ENCODE data around the gene ENOX2.

Gene ENOX2

DNA sequence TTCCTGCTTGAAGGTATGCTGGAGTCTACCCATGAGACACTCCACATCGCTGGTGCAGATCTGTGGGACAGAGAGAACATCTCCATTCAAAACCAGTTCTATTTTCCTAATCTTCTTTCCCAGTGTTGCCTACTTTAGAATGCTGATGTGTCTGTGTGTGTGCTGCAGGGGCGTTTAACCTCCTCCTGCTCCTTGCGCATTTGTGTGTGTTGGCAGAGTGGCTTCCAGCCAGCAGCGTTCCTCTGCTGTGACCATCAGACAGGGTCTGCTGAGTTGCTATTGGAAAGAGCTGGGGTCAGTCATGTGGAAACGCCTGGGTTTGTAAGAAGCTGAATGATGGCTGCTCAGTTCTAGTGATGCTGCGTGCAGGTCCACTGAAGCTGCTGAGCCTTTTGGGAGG lies 277.6 kb downstream of the ENOX2 start:
- TF ChIP-seq, protein P1, sequence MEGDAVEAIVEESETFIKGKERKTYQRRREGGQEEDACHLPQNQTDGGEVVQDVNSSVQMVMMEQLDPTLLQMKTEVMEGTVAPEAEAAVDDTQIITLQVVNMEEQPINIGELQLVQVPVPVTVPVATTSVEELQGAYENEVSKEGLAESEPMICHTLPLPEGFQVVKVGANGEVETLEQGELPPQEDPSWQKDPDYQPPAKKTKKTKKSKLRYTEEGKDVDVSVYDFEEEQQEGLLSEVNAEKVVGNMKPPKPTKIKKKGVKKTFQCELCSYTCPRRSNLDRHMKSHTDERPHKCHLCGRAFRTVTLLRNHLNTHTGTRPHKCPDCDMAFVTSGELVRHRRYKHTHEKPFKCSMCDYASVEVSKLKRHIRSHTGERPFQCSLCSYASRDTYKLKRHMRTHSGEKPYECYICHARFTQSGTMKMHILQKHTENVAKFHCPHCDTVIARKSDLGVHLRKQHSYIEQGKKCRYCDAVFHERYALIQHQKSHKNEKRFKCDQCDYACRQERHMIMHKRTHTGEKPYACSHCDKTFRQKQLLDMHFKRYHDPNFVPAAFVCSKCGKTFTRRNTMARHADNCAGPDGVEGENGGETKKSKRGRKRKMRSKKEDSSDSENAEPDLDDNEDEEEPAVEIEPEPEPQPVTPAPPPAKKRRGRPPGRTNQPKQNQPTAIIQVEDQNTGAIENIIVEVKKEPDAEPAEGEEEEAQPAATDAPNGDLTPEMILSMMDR (IDR thresholded peaks at IDR 0.05): no peak

DNA sequence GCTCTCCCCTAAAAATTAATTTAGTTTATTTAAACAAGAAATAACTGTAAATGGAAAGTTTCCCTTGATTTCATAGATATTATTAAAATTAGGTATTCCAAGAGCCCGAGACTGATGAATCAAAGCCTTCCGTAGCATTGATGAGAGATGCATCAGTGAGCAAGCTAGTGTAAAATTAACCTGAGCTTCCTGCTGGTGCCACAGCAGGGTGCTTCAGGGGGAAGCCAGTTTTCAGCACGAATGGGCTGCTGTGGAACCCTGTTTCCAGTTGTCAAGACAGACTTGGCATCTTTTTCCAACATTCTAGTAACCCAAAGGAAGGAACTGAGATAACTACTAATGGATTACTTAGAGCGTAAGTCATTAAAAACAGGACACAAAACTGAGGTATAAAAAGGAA lies 279.5 kb downstream of the ENOX2 start:
- TF ChIP-seq, protein P1 (IDR thresholded peaks at IDR 0.05): no peak

- TF ChIP-seq, protein P1 (IDR thresholded peaks at IDR 0.05): no peak
Measured at GRCh38 chrX:130615941-130616340, 287.1 kb downstream of the ENOX2 start.

- TF ChIP-seq, protein P1 (IDR thresholded peaks at IDR 0.05): no peak
Measured at GRCh38 chrX:130607431-130607830, 295.6 kb downstream of the ENOX2 start.

- TF ChIP-seq, protein P1 (IDR thresholded peaks at IDR 0.05): no peak
Measured at GRCh38 chrX:130606425-130606824, 296.6 kb downstream of the ENOX2 start.

DNA sequence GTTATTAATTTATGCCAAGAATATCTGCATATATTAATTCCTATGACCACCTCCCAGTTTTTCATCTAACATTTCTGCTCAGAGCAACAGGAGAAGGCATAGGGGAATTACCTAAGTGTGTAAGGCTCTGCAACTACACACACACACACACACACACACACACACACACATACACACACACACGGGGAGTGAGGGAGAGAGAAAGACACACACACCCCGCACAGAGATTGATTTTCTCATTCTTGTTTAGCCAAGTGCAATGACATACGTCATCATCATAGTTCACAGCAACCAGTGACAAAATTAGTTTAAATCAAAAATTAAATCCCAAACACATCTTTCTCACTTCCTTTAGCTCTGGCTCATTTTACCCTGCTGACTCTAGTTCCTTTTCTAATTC lies 298.1 kb downstream of the ENOX2 start:
- TF ChIP-seq, protein P1 (IDR thresholded peaks at IDR 0.05): no peak

GRCh38 chrX:130594453-130594916 lies 308.5 kb downstream of the ENOX2 start:
- TF ChIP-seq, protein P1 (IDR thresholded peaks at IDR 0.05): no peak

- TF ChIP-seq, protein P1 (IDR thresholded peaks at IDR 0.05): no peak
Measured at GRCh38 chrX:130593911-130594310, 309.1 kb downstream of the ENOX2 start.

Measured in LNCAP (cell line).